K562 (cell line): Measurements from ENCODE around the gene SBK1.

ENCODE experiments used
- ARHGAP35 ChIP-seq: fragments of 450-650 bp; IDR thresholded peaks from 2 replicates; pipeline ENCODE4 v1.6.1; 2018; ENCODE audit not compliant: partially characterized antibody
- FOXJ3 ChIP-seq: sonication (generic); formaldehyde crosslinking; IDR thresholded peaks from 2 replicates; pipeline ENCODE4 v1.4.0; 2020; ENCODE audit warnings: mild to moderate bottlenecking, missing genetic modification reagents
- FOXK1 ChIP-seq: sonication (generic); formaldehyde crosslinking; IDR thresholded peaks from 2 replicates; pipeline ENCODE4 v1.8.0; 2022; ENCODE audit warnings: missing genetic modification reagents, mild to moderate bottlenecking, borderline replicate concordance
- KAT8 ChIP-seq: fragments of 450-650 bp; IDR thresholded peaks from 2 replicates; pipeline ENCODE4 v1.6.1; 2016; ENCODE audit warnings: low read depth, mild to moderate bottlenecking
- NFE2 ChIP-seq: IDR thresholded peaks from 2 replicates; pipeline ENCODE4 v1.6.1; 2014; ENCODE audit warnings: antibody characterized with exemption, low read depth
- PHF20 ChIP-seq: fragments of 450-650 bp; IDR thresholded peaks from 2 replicates; pipeline ENCODE4 v1.6.1; 2018; ENCODE audit not compliant: partially characterized antibody
- PML ChIP-seq: IDR thresholded peaks from 2 replicates; pipeline ENCODE4 v1.6.1; 2012; ENCODE audit warnings: low read length, inconsistent platforms
- ZNF133 ChIP-seq: fragments of 250-450 bp; sonication (Bioruptor Pico); IDR thresholded peaks from 2 replicates; pipeline ENCODE4 v1.4.0; 2020; ENCODE audit warnings: mild to moderate bottlenecking
- ZNF324 ChIP-seq: fragments of 250-450 bp; sonication (Bioruptor Pico); IDR thresholded peaks from 2 replicates; pipeline ENCODE4 v1.4.0; 2020; ENCODE audit warnings: mild to moderate bottlenecking
- ZNF41 ChIP-seq: fragments of 250-450 bp; sonication (Bioruptor Pico); conservative IDR thresholded peaks from 2 replicates; pipeline ENCODE4 v1.4.0; 2020; ENCODE audit warnings: mild to moderate bottlenecking
- TF ChIP-seq, protein P1 (sequence below): sonication (generic); formaldehyde crosslinking; IDR thresholded peaks from 2 replicates; pipeline ENCODE4 v1.5.0; 2020; ENCODE audit warnings: missing genetic modification reagents

DNA sequence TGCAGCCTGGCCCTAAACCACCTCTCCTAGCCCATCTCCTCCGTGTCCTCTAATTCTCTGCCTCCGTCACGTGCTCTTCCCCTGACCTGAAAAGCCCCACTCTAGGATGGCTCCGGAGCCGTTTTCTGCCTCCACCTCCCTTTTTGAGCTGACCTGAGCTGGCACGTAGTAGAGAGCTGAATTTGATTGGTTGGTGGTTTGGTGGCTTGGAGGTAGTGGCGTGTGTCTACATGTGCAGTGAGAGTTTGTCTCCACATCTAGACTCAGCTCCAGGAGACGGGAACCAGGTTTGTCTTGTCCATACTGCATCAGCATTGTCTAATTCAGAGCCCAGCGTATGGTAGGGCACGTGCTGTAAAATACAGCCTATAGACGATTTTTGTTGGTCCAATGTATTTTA, 3.0 kb downstream of the SBK1 start:
- no peak for TF ChIP-seq ARHGAP35
- no peak for TF ChIP-seq PHF20
- no peak for TF ChIP-seq PML
- TF ChIP-seq ZNF133 = no peak
- TF ChIP-seq ZNF324 (CRISPR knock-in tag) = no peak
- no peak for TF ChIP-seq ZNF41 (CRISPR knock-in tag)
- TF ChIP-seq KAT8 = no peak
- TF ChIP-seq FOXK1 (CRISPR knock-in tag) = no peak
- TF ChIP-seq FOXJ3 (CRISPR knock-in tag) = no peak
- TF ChIP-seq NFE2 = no peak
- TF ChIP-seq, protein P1, sequence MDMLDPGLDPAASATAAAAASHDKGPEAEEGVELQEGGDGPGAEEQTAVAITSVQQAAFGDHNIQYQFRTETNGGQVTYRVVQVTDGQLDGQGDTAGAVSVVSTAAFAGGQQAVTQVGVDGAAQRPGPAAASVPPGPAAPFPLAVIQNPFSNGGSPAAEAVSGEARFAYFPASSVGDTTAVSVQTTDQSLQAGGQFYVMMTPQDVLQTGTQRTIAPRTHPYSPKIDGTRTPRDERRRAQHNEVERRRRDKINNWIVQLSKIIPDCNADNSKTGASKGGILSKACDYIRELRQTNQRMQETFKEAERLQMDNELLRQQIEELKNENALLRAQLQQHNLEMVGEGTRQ (CRISPR knock-in tag) = peak; percentile 35; the same call in 1 of the 2 replicates
